Activated gamma-delta T cell treated with anti-CD3 and anti-CD28 coated beads, Interleukin-2, amount 50 U/mL, for 16 hours (primary cell): ENCODE measurements around the gene CXCR2.
A peak's percentile ranks its signal among the peaks of the same experiment; 100 is the strongest.

Experiments used
- DNase-seq: peaks from one replicate; pipeline ENCODE4 v3.0.0-alpha.2; 2020; ENCODE audit warnings: low read depth

The CXCR2 gene

DNA sequence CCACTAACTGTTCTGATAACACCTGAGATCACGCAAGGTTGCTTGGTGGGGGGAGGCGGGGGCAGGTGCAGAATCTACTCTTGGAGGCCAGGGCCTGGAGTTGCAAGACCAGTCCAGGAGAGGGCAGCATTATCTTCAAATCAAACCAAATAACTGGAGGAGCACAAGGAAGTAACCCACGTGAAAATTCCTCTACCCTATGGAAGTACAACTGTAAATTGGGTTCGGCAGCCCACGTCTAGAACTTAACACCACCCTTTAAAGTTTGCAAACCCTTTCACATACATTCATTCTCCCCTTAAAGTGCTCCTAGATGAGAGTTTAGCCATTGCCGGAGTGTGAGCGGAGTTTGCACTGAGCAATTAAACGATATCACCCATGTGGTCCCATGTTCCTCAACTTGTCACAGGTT lies 60.5 kb downstream of the CXCR2 start:
- peak; percentile 54 for DNase-seq
